ENCODE measurements around the gene F5. TPM values are rescaled to one million over a fixed set of nuclear protein-coding genes. Genes with fewer than 3 reads are reported as not detected.

The F5 gene
- total and polyA plus RNA-seq, 9 of the 15 experiments (the other 6 are each of a cell fraction or from before 2014, with no cell fraction given): 0.03 to 0.13 TPM; not detected in 7

GRCh38 chr1:169590932-169591331 is 4.7 kb upstream of the F5 start:
- ATAC-seq: no peak
- no peak overlapping the region for H3K4me2 ChIP-seq (ENCODE audit: insufficient read depth, low read length)
- CTCF ChIA-PET (ENCODE audit: low intra/inter-chr PET ratio): no interaction called here
- 0 out of 2 replicates have a peak, but pooled peaks cover 2% of the 10 kb centered on the region for H4K20me1 ChIP-seq (replicated peaks; ENCODE audit: control insufficient read depth, insufficient read depth, low read length)
- DNase-seq (ENCODE audit: extremely low read depth in 1 of 4, low spot score in 3 of 4): peak in 1 of 4 experiments; percentile 16
- H3K4me3 ChIP-seq: no peak overlapping the region
- peak; percentile 59 for TF ChIP-seq EGR1 (conservative IDR thresholded peaks at IDR 0.05)
- no peak for TF ChIP-seq TCF3 (CRISPR knock-in tag; IDR thresholded peaks at IDR 0.05)
- in situ Hi-C loops (cut with MboI) (no loop called here), intact Hi-C loops (cut with micrococcal nuclease) (no loop called here)
- H3K9me1 ChIP-seq (ENCODE audit: control insufficient read depth, insufficient read depth, low read length): no peaks in the 10 kb centered on the region
- H3K79me2 ChIP-seq (ENCODE audit: control insufficient read depth, insufficient read depth, low read length): no peaks in the 10 kb centered on the region
- WGBS (ENCODE audit: insufficient coverage, low coverage, missing lambda C conversion rate): 0% methylated on average over 5 of the region's 5 CpGs
- H2AFZ ChIP-seq (ENCODE audit: low read depth, low read length): no peak overlapping the region
- no peaks in the 10 kb centered on the region for H3K9me3 ChIP-seq (replicated peaks; ENCODE audit: control insufficient read depth, insufficient read depth, low read depth, low read length)
- H3K27ac ChIP-seq (ENCODE audit: extremely low read depth, low read depth, low read length): no peak overlapping the region
- POLR2A ChIA-PET: no interaction called here
- no TSS peak for BruUV-seq (replicated peaks)
- FAIRE-seq: no peak
- H3K4me1 ChIP-seq (replicated peaks in 1 of 2; ENCODE audit: control insufficient read depth in 2 of 2, insufficient read depth in 2 of 2, low read length in 2 of 2): peaks cover 0 to 4% of the 10 kb centered on the region in 2 experiments; a peak in 1 of 5 replicates
- H3K36me3 ChIP-seq (ENCODE audit: control insufficient read depth, insufficient read depth, low read length): no peaks in the 10 kb centered on the region
- H3K9ac ChIP-seq (ENCODE audit: insufficient read depth in 1 of 2, low read depth in 2 of 2, low read length in 2 of 2): no peak overlapping the region
- H3K27me3 ChIP-seq (ENCODE audit: control insufficient read depth in 2 of 2, insufficient read depth in 2 of 2, low read length in 2 of 2): peaks cover 3 to 9% of the 10 kb centered on the region in 2 experiments; a peak in 1 of 5 replicates

- 1% methylated on average over 4 of the region's 4 CpGs for WGBS (ENCODE audit: insufficient coverage, low coverage, missing lambda C conversion rate)
- no peaks in the 10 kb centered on the region for H3K79me2 ChIP-seq (ENCODE audit: control insufficient read depth, insufficient read depth, low read length)
- H2AFZ ChIP-seq (ENCODE audit: low read depth, low read length): no peak overlapping the region
- H3K27me3 ChIP-seq (ENCODE audit: control insufficient read depth in 2 of 2, insufficient read depth in 2 of 2, low read length in 2 of 2): peaks cover 4 to 9% of the 10 kb centered on the region in 2 experiments; a peak in 1 of 5 replicates
- ATAC-seq (no peak), FAIRE-seq (no peak), DNase-seq (ENCODE audit: extremely low read depth in 1 of 4, low spot score in 3 of 4) (no peak)
- H3K4me1 ChIP-seq (replicated peaks in 1 of 2; ENCODE audit: control insufficient read depth in 2 of 2, insufficient read depth in 2 of 2, low read length in 2 of 2): peaks cover 0 to 4% of the 10 kb centered on the region in 2 experiments; a peak in 1 of 5 replicates
- no peak overlapping the region for H3K27ac ChIP-seq (ENCODE audit: extremely low read depth, low read depth, low read length)
- no peak overlapping the region for H3K4me3 ChIP-seq
- BruUV-seq (replicated peaks): no TSS peak
- H3K36me3 ChIP-seq (ENCODE audit: control insufficient read depth, insufficient read depth, low read length): no peaks in the 10 kb centered on the region
- H3K4me2 ChIP-seq (ENCODE audit: insufficient read depth, low read length): no peak overlapping the region
- ChIA-PET POLR2A (interaction anchor here (0.6 kb wide), 1 partner anchor 460 kb away, joined by 3 read pairs; no protein-coding TSS in a partner anchor), CTCF (ENCODE audit: low intra/inter-chr PET ratio) (no interaction called here)
- 0 out of 4 replicates have a peak, but pooled peaks of 1 of the 2 experiments have one; percentile 26 for TF ChIP-seq RAD21 (CRISPR knock-in tag; conservative IDR thresholded peaks at IDR 0.05 in 1 of 2, IDR thresholded peaks at IDR 0.05 in 1 of 2)
- TF ChIP-seq, protein P1, sequence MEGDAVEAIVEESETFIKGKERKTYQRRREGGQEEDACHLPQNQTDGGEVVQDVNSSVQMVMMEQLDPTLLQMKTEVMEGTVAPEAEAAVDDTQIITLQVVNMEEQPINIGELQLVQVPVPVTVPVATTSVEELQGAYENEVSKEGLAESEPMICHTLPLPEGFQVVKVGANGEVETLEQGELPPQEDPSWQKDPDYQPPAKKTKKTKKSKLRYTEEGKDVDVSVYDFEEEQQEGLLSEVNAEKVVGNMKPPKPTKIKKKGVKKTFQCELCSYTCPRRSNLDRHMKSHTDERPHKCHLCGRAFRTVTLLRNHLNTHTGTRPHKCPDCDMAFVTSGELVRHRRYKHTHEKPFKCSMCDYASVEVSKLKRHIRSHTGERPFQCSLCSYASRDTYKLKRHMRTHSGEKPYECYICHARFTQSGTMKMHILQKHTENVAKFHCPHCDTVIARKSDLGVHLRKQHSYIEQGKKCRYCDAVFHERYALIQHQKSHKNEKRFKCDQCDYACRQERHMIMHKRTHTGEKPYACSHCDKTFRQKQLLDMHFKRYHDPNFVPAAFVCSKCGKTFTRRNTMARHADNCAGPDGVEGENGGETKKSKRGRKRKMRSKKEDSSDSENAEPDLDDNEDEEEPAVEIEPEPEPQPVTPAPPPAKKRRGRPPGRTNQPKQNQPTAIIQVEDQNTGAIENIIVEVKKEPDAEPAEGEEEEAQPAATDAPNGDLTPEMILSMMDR (IDR thresholded peaks at IDR 0.05 in 2 of 3, conservative IDR thresholded peaks at IDR 0.05 in 1 of 3; ENCODE audit: insufficient read depth in 2 of 3, low read depth in 1 of 3, low read length in 3 of 3): 0 out of 6 replicates have a peak, but pooled peaks of 1 of the 3 experiments have one; percentile 18
- no peak for TF ChIP-seq ZNF445 (CRISPR knock-in tag; IDR thresholded peaks at IDR 0.05; ENCODE audit: low read depth)
- no peaks in the 10 kb centered on the region for H4K20me1 ChIP-seq (replicated peaks; ENCODE audit: control insufficient read depth, insufficient read depth, low read length)
- no peaks in the 10 kb centered on the region for H3K9me1 ChIP-seq (ENCODE audit: control insufficient read depth, insufficient read depth, low read length)
- H3K9me3 ChIP-seq (replicated peaks; ENCODE audit: control insufficient read depth, insufficient read depth, low read depth, low read length): no peaks in the 10 kb centered on the region
- H3K9ac ChIP-seq (ENCODE audit: insufficient read depth in 1 of 2, low read depth in 2 of 2, low read length in 2 of 2): no peak overlapping the region
- in situ Hi-C loops (cut with MboI) (no loop called here), intact Hi-C loops (cut with micrococcal nuclease) (loop anchor here (5.0 kb wide), 1 partner anchor 123 kb away; the partner anchor contains the start of gene SELL)
These were observed 2.7 kb upstream of the F5 start for GRCh38 chr1:169588785-169589485.
